SK-N-SH treated with all-trans-retinoic acid at 6 μM for 48 hours (cell line): ENCODE results near the gene CPNE8.

Experiments
- ATAC-seq: fragments of 200-7000 bp; cut with Tn5 transposase; 3 replicates; pipeline ENCODE4 v1.9.1; 2020; ENCODE audit warnings: mild to moderate bottlenecking, moderate library complexity
- ARNTL ChIP-seq: fragments of 450-650 bp; formaldehyde crosslinking; IDR thresholded peaks from 2 replicates; pipeline ENCODE4 v1.5.0; 2020; ENCODE audit warnings: low read depth, mild to moderate bottlenecking, moderate library complexity, borderline replicate concordance
- BACH2 ChIP-seq: fragments of 250-450 bp; sonication (Bioruptor Pico); IDR thresholded peaks from 2 replicates; pipeline ENCODE4 v1.9.0; 2021; ENCODE audit warnings: mild to moderate bottlenecking, borderline replicate concordance
- CREB5 ChIP-seq: fragments of 250-450 bp; sonication (Bioruptor Pico); IDR thresholded peaks from 2 replicates; pipeline ENCODE4 v1.5.1; 2020; ENCODE audit warnings: low read depth, mild to moderate bottlenecking, moderate library complexity
- CSDC2 ChIP-seq: fragments of 250-450 bp; sonication (Bioruptor Pico); IDR thresholded peaks from 2 replicates; pipeline ENCODE4 v1.5.0; 2020; ENCODE audit warnings: mild to moderate bottlenecking, moderate library complexity
- CSRNP3 ChIP-seq: fragments of 250-450 bp; sonication (Bioruptor Pico); IDR thresholded peaks from 2 replicates; pipeline ENCODE4 v1.5.1; 2021; ENCODE audit warnings: mild to moderate bottlenecking, moderate library complexity
- ESRRG ChIP-seq: fragments of 250-450 bp; sonication (Bioruptor Pico); IDR thresholded peaks from 2 replicates; pipeline ENCODE4 v1.6.1; 2021; ENCODE audit warnings: mild to moderate bottlenecking
- GLIS3 ChIP-seq: fragments of 250-450 bp; sonication (Bioruptor Pico); IDR thresholded peaks from 2 replicates; pipeline ENCODE4 v1.5.0; 2020; ENCODE audit warnings: mild to moderate bottlenecking, moderate library complexity
- ISL1 ChIP-seq: fragments of 250-450 bp; sonication (Bioruptor Pico); IDR thresholded peaks from 2 replicates; pipeline ENCODE4 v2.1.2; 2022; ENCODE audit warnings: mild to moderate bottlenecking, moderate library complexity
- POU6F1 ChIP-seq: fragments of 250-450 bp; sonication (Bioruptor Pico); IDR thresholded peaks from 2 replicates; pipeline ENCODE4 v1.8.0; 2021; ENCODE audit warnings: low read depth, mild to moderate bottlenecking, moderate library complexity, borderline replicate concordance
- PPARA ChIP-seq: fragments of 250-450 bp; sonication (Bioruptor Pico); IDR thresholded peaks from 2 replicates; pipeline ENCODE4 v1.5.0; 2020; ENCODE audit warnings: mild to moderate bottlenecking, borderline replicate concordance
- RARB ChIP-seq: fragments of 250-450 bp; sonication (Bioruptor Pico); IDR thresholded peaks from 2 replicates; pipeline ENCODE4 v1.8.0; 2021; ENCODE audit warnings: mild to moderate bottlenecking, moderate library complexity
- SNAI2 ChIP-seq: fragments of 250-450 bp; sonication (Bioruptor Pico); IDR thresholded peaks from 2 replicates; pipeline ENCODE4 v1.5.0; 2020; ENCODE audit warnings: mild to moderate bottlenecking, moderate library complexity
- TCF4 ChIP-seq: fragments of 250-450 bp; sonication (Bioruptor Pico); IDR thresholded peaks from 2 replicates; pipeline ENCODE4 v1.8.0; 2021; ENCODE audit warnings: mild to moderate bottlenecking, moderate library complexity, borderline replicate concordance
- TOX ChIP-seq: fragments of 250-450 bp; sonication (Bioruptor Pico); IDR thresholded peaks from 2 replicates; pipeline ENCODE4 v1.8.0; 2021; ENCODE audit warnings: mild to moderate bottlenecking, moderate library complexity, borderline replicate concordance
- ZC3H10 ChIP-seq: fragments of 250-450 bp; sonication (Bioruptor Pico); IDR thresholded peaks from 2 replicates; pipeline ENCODE4 v1.5.1; 2021; ENCODE audit warnings: mild to moderate bottlenecking, moderate library complexity
- ZFP3 ChIP-seq: fragments of 250-450 bp; sonication (Bioruptor Pico); IDR thresholded peaks from 2 replicates; pipeline ENCODE4 v1.5.0; 2020; ENCODE audit warnings: mild to moderate bottlenecking, moderate library complexity
- ZFP30 ChIP-seq: fragments of 450-650 bp; formaldehyde crosslinking; IDR thresholded peaks from 2 replicates; pipeline ENCODE4 v1.5.0; 2022; ENCODE audit warnings: mild to moderate bottlenecking, moderate library complexity
- ZNF565 ChIP-seq: fragments of 450-650 bp; formaldehyde crosslinking; conservative IDR thresholded peaks from 2 replicates; pipeline ENCODE4 v1.5.0; 2020; ENCODE audit warnings: low read depth, mild to moderate bottlenecking, moderate library complexity
- ZNF70 ChIP-seq: fragments of 450-650 bp; formaldehyde crosslinking; IDR thresholded peaks from 2 replicates; pipeline ENCODE4 v1.5.0; 2020; ENCODE audit warnings: mild to moderate bottlenecking, moderate library complexity
- ZNF8 ChIP-seq: fragments of 450-650 bp; formaldehyde crosslinking; IDR thresholded peaks from 2 replicates; pipeline ENCODE4 v1.5.0; 2020; ENCODE audit warnings: mild to moderate bottlenecking, moderate library complexity
- TF ChIP-seq, protein P1 (sequence below): fragments of 250-450 bp; sonication (Bioruptor Pico); IDR thresholded peaks from 2 replicates; pipeline ENCODE4 v1.5.0; 2020; ENCODE audit warnings: mild to moderate bottlenecking, moderate library complexity
- TF ChIP-seq, protein P2 (sequence below): fragments of 250-450 bp; sonication (Bioruptor Pico); IDR thresholded peaks from 2 replicates; pipeline ENCODE4 v1.8.0; 2020; ENCODE audit warnings: mild to moderate bottlenecking, moderate library complexity, borderline replicate concordance

The CPNE8 gene

DNA sequence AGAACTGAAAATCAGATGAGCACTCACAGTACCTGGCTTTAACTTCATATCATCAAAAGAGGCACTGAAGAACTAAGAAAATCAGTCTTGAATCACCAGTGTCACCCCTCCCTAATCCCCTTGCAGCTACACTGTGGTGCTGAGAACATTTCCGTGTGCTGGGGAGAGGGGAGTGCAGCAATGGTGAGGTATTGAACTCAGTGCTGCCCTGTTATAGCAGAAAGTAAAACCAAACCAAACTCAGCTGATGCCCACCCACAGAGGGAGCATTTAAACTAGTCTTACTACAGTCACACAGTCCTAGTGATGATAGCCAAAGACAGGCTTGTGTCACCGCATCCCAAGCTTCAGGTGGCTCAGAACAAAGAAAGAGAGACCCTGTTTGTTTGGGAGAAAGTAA lies 122.1 kb downstream of the CPNE8 start:
- TF ChIP-seq RARB (CRISPR knock-in tag) (no peak), CSDC2 (no peak), TOX (CRISPR knock-in tag) (no peak), ZFP3 (no peak), BACH2 (CRISPR knock-in tag) (no peak), ZNF70 (CRISPR knock-in tag) (no peak), ZFP30 (CRISPR knock-in tag) (no peak), ZNF8 (no peak), SNAI2 (CRISPR knock-in tag) (no peak), POU6F1 (no peak), ISL1 (CRISPR knock-in tag) (no peak), TCF4 (CRISPR knock-in tag) (no peak), ZC3H10 (CRISPR knock-in tag) (no peak), CSRNP3 (CRISPR knock-in tag) (no peak)
- TF ChIP-seq, protein P1, sequence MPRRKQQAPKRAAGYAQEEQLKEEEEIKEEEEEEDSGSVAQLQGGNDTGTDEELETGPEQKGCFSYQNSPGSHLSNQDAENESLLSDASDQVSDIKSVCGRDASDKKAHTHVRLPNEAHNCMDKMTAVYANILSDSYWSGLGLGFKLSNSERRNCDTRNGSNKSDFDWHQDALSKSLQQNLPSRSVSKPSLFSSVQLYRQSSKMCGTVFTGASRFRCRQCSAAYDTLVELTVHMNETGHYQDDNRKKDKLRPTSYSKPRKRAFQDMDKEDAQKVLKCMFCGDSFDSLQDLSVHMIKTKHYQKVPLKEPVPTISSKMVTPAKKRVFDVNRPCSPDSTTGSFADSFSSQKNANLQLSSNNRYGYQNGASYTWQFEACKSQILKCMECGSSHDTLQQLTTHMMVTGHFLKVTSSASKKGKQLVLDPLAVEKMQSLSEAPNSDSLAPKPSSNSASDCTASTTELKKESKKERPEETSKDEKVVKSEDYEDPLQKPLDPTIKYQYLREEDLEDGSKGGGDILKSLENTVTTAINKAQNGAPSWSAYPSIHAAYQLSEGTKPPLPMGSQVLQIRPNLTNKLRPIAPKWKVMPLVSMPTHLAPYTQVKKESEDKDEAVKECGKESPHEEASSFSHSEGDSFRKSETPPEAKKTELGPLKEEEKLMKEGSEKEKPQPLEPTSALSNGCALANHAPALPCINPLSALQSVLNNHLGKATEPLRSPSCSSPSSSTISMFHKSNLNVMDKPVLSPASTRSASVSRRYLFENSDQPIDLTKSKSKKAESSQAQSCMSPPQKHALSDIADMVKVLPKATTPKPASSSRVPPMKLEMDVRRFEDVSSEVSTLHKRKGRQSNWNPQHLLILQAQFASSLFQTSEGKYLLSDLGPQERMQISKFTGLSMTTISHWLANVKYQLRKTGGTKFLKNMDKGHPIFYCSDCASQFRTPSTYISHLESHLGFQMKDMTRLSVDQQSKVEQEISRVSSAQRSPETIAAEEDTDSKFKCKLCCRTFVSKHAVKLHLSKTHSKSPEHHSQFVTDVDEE (CRISPR knock-in tag) = no peak
- ATAC-seq = no peak

GRCh38 chr12:38782359-38782758 lies 123.0 kb downstream of the CPNE8 start:
- no peak for TF ChIP-seq ZNF565 (CRISPR knock-in tag)
- TF ChIP-seq SNAI2 (CRISPR knock-in tag) = no peak
- TF ChIP-seq TCF4 (CRISPR knock-in tag) = no peak
- TF ChIP-seq ZFP30 (CRISPR knock-in tag) = no peak
- no peak for TF ChIP-seq CSRNP3 (CRISPR knock-in tag)
- no peak for TF ChIP-seq ZFP3
- TF ChIP-seq PPARA (CRISPR knock-in tag) = no peak
- TF ChIP-seq ARNTL (CRISPR knock-in tag) = no peak
- no peak for TF ChIP-seq ZNF70 (CRISPR knock-in tag)
- TF ChIP-seq GLIS3 (CRISPR knock-in tag) = no peak
- TF ChIP-seq RARB (CRISPR knock-in tag) = no peak
- no peak for TF ChIP-seq BACH2 (CRISPR knock-in tag)
- TF ChIP-seq TOX (CRISPR knock-in tag) = no peak
- TF ChIP-seq ISL1 (CRISPR knock-in tag) = no peak
- no peak for TF ChIP-seq ESRRG (CRISPR knock-in tag)
- TF ChIP-seq, protein P2, sequence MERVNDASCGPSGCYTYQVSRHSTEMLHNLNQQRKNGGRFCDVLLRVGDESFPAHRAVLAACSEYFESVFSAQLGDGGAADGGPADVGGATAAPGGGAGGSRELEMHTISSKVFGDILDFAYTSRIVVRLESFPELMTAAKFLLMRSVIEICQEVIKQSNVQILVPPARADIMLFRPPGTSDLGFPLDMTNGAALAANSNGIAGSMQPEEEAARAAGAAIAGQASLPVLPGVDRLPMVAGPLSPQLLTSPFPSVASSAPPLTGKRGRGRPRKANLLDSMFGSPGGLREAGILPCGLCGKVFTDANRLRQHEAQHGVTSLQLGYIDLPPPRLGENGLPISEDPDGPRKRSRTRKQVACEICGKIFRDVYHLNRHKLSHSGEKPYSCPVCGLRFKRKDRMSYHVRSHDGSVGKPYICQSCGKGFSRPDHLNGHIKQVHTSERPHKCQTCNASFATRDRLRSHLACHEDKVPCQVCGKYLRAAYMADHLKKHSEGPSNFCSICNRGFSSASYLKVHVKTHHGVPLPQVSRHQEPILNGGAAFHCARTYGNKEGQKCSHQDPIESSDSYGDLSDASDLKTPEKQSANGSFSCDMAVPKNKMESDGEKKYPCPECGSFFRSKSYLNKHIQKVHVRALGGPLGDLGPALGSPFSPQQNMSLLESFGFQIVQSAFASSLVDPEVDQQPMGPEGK (CRISPR knock-in tag) = no peak
- ATAC-seq = no peak

GRCh38 chr12:38776647-38777046 lies 128.7 kb downstream of the CPNE8 start:
- ATAC-seq = no peak
- TF ChIP-seq ZFP30 (CRISPR knock-in tag) (no peak), RARB (CRISPR knock-in tag) (no peak), ISL1 (CRISPR knock-in tag) (no peak), CSRNP3 (CRISPR knock-in tag) (no peak), GLIS3 (CRISPR knock-in tag) (no peak), TCF4 (CRISPR knock-in tag) (no peak), BACH2 (CRISPR knock-in tag) (no peak), ARNTL (CRISPR knock-in tag) (no peak), CREB5 (CRISPR knock-in tag) (no peak), POU6F1 (no peak), ESRRG (CRISPR knock-in tag) (no peak), CSDC2 (no peak), ZFP3 (no peak), ZNF70 (CRISPR knock-in tag) (no peak), PPARA (CRISPR knock-in tag) (no peak), ZC3H10 (CRISPR knock-in tag) (no peak), SNAI2 (CRISPR knock-in tag) (no peak)
